GM12878 (cell line): Measurements from ENCODE around the gene LIPG. TPM values are rescaled to one million over a fixed set of nuclear protein-coding genes. Genes with fewer than 3 reads are reported as not detected.

Experiments
- ATAC-seq: fragments of 200-7000 bp; cut with Tn5 transposase; 3 replicates; pipeline ENCODE4 v1.9.1; 2020; ENCODE audit warnings: mild to moderate bottlenecking, moderate library complexity
- BruUV-seq: library from RNA; stranded (reverse); fragments of 400-500 nt; replicated peaks from 2 replicates; lab custom pipeline; 2021; lab: Mats Ljungman, UMichigan
- CTCF ChIA-PET: fragments of 300-600 bp; sonication (Branson Sonifier 250); formaldehyde crosslinking; extraction: SDS; loops from one replicate; lab custom pipeline; 2021; ENCODE audit warnings: inconsistent platforms; lab: Yijun Ruan, JAX
- POLR2A ChIA-PET: fragments of 350-600 bp; formaldehyde crosslinking; extraction: SDS; loops from one replicate; lab custom pipeline; 2021; ENCODE audit warnings: inconsistent platforms; lab: Charles Lee
- RAD21 ChIA-PET: fragments of 300-600 bp; sonication (Branson Sonifier 250); formaldehyde crosslinking; loops from one replicate; lab custom pipeline; 2023; ENCODE audit warnings: antibody characterized with exemption; ENCODE audit not compliant: unreplicated experiment; lab: Charles Lee
- SMC1A ChIA-PET: fragments of 300-600 bp; sonication (Branson Sonifier 250); formaldehyde crosslinking; loops from one replicate; lab custom pipeline; 2023; ENCODE audit not compliant: unreplicated experiment, uncharacterized antibody; lab: Charles Lee
- DNase-seq: peaks from one replicate; pipeline ENCODE4 v3.0.0-alpha.2; 2011; ENCODE audit warnings: low read depth, low spot score
- FAIRE-seq: peaks from 3 replicates; lab custom pipeline; 2011; peaks lifted over from hg19 to GRCh38; lab: Jason Lieb, UNC
- H2AFZ ChIP-seq: 2 replicates; pipeline ENCODE4 v1.6.0; 2011; ENCODE audit warnings: low read depth, low read length, control low read depth; ENCODE audit not compliant: control insufficient read depth
- H3K27ac ChIP-seq: 2 replicates; pipeline ENCODE4 v1.5.1; 2011; ENCODE audit warnings: control low read depth; ENCODE audit not compliant: control insufficient read depth, insufficient read depth
- H3K27me3 ChIP-seq, 2 experiments: replicated peaks in 1 of 2; 2 replicates each; pipeline versions ENCODE4 v1.6.0 to v1.6.1; 2011; ENCODE audit warnings: low read length in 1 of 2; ENCODE audit not compliant: control insufficient read depth in 2 of 2, insufficient read depth in 2 of 2
- H3K36me3 ChIP-seq, 2 experiments: 2 replicates each; pipeline ENCODE4 v1.5.1; 2011; ENCODE audit warnings: low read length in 1 of 2; ENCODE audit not compliant: control insufficient read depth in 2 of 2, insufficient read depth in 2 of 2
- H3K4me1 ChIP-seq: 2 replicates; pipeline ENCODE4 v1.6.1; 2011; ENCODE audit warnings: mild to moderate bottlenecking, low read length, moderate library complexity, mixed read lengths; ENCODE audit not compliant: control insufficient read depth, insufficient read depth
- H3K4me2 ChIP-seq: 2 replicates; pipeline ENCODE4 v1.6.0; 2011; ENCODE audit warnings: control low read depth; ENCODE audit not compliant: control insufficient read depth, insufficient read depth
- H3K4me3 ChIP-seq: fragments of 200-600 bp; sonication (generic); 2 replicates; pipeline ENCODE4 v1.5.1; 2016
- H3K79me2 ChIP-seq: 2 replicates; pipeline ENCODE4 v1.6.0; 2011; ENCODE audit warnings: low read length; ENCODE audit not compliant: control insufficient read depth, insufficient read depth
- H3K9ac ChIP-seq: 2 replicates; pipeline ENCODE4 v1.8.0; 2011; ENCODE audit warnings: low read length, control low read depth, mixed read lengths; ENCODE audit not compliant: control insufficient read depth, insufficient read depth
- H3K9me3 ChIP-seq: replicated peaks from 3 replicates; pipeline ENCODE4 v1.5.1; 2011; ENCODE audit warnings: mild to moderate bottlenecking, low read length; ENCODE audit not compliant: control insufficient read depth, insufficient read depth
- H4K20me1 ChIP-seq: 2 replicates; pipeline ENCODE4 v1.6.0; 2011; ENCODE audit not compliant: control insufficient read depth, insufficient read depth
- ESRRA ChIP-seq: IDR thresholded peaks from 2 replicates; pipeline ENCODE4 v1.6.1; 2012; ENCODE audit warnings: mild to moderate bottlenecking, low read length, improper control_type of control experiment
- SPI1 ChIP-seq: IDR thresholded peaks from 2 replicates; pipeline ENCODE4 v1.6.1; 2011; ENCODE audit warnings: low read depth, mild to moderate bottlenecking, low read length, moderate library complexity, borderline replicate concordance; ENCODE audit not compliant: insufficient read depth
- STAT3 ChIP-seq: IDR thresholded peaks from 2 replicates; pipeline ENCODE4 v1.6.1; 2011; ENCODE audit warnings: low read depth, low read length, improper control_type of control experiment
- WGBS: methylation state at CpG from one replicate; pipeline ENCODE4 v1.1.6; 2016; ENCODE audit warnings: low lambda C conversion rate; ENCODE audit not compliant: insufficient replicate concordance, insufficient coverage; ENCODE audit errors: missing lambda C conversion rate; 5-methylcytosine and 5-hydroxymethylcytosine counted together
- in situ Hi-C: fragments of 300-500 bp; cut with MboI; formaldehyde crosslinking; loops from 9 replicates; pipeline ENCODE4 v1.14.3; 2018; ENCODE audit warnings: mixed read lengths
- intact Hi-C: fragments of 100-400 bp; cut with micrococcal nuclease; formaldehyde crosslinking; loops from one replicate; pipeline ENCODE4 v1.14.2; 2022; ENCODE audit not compliant: unreplicated experiment
- polyA plus RNA-seq, 11 experiments: library from polyadenylated mRNA; depleted of rRNA in 4 of 11; unstranded in 6 of 11; stranded (reverse) in 5 of 11; fragments of >200 nt; fragmentation: Nextera tagmentation in 4 of 11; fragmentation: Illumina TruSeq in 1 of 11; extraction: Ambion mirVana in 4 of 11; extraction: Trizol in 1 of 11; gene quantifications; 1 replicate in 1 of 11; 2 replicates in 10 of 11; pipeline versions ENCODE4 v1.2.1 to v1.2.3, GENCODE V29; 2011 to 2016; ENCODE audit warnings: inconsistent platforms in 2 of 11, missing spikeins in 2 of 11, low read depth in 1 of 11
- total RNA-seq, 4 experiments: library from RNA; depleted of rRNA in 3 of 4; stranded (reverse); fragments of >200 nt in 3 of 4; fragmentation: Illumina TruSeq in 1 of 4; extraction: Trizol in 1 of 4; gene quantifications; 2 replicates each; pipeline versions ENCODE4 v1.2.1 to v1.2.3, GENCODE V29; 2013 to 2021
- TF ChIP-seq, protein P1 (sequence below): fragments of 450-650 bp; IDR thresholded peaks from 2 replicates; pipeline ENCODE4 v1.6.1; 2016; ENCODE audit warnings: mild to moderate bottlenecking, moderate library complexity, borderline replicate concordance

The LIPG gene
- total and polyA plus RNA-seq, 10 of the 15 experiments (the other 5 are each of a cell fraction or from before 2014, with no cell fraction given): 0.04 to 0.55 (median 0.18) TPM; not detected in 1

DNA sequence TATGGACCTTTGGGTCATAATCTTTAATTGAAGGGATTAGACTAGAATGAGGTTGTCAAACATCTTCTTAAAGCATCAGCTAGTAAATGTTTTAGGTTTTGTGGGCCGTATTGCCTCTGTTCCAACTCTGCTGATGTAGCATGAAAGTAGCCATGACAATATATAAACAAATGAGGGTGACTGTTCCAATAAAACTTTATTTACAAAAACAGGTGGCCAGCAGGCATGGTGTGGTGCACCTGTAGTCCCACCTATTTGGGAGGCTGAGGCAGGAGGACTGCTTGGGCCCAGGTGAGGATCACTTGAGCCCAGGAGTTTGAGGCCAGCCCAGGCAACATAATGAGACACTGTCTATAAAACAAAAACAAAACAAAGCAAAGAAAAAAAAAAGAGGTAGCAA is 18.4 kb downstream of the LIPG start:
- ChIA-PET SMC1A (no interaction called here), CTCF (no interaction called here), POLR2A (no interaction called here), RAD21 (no interaction called here)
- Histone ChIP-seq H3K4me2 (no peak overlapping the region), H3K9me3 (no peaks in the 10 kb centered on the region), H3K9ac (no peak overlapping the region), H4K20me1 (no peaks in the 10 kb centered on the region), H2AFZ (no peak overlapping the region), H3K4me1 (no peaks in the 10 kb centered on the region), H3K27me3 (peaks cover 2 to 4% of the 10 kb centered on the region in 2 experiments; a peak in 3 of 4 replicates), H3K4me3 (no peak overlapping the region), H3K27ac (no peak overlapping the region), H3K79me2 (no peaks in the 10 kb centered on the region), H3K36me3 (no peaks in the 10 kb centered on the region)
- WGBS: 0% methylated on average over 1 of the region's 1 CpG
- BruUV-seq: no TSS peak
- TF ChIP-seq STAT3: no peak
- TF ChIP-seq, protein P1, sequence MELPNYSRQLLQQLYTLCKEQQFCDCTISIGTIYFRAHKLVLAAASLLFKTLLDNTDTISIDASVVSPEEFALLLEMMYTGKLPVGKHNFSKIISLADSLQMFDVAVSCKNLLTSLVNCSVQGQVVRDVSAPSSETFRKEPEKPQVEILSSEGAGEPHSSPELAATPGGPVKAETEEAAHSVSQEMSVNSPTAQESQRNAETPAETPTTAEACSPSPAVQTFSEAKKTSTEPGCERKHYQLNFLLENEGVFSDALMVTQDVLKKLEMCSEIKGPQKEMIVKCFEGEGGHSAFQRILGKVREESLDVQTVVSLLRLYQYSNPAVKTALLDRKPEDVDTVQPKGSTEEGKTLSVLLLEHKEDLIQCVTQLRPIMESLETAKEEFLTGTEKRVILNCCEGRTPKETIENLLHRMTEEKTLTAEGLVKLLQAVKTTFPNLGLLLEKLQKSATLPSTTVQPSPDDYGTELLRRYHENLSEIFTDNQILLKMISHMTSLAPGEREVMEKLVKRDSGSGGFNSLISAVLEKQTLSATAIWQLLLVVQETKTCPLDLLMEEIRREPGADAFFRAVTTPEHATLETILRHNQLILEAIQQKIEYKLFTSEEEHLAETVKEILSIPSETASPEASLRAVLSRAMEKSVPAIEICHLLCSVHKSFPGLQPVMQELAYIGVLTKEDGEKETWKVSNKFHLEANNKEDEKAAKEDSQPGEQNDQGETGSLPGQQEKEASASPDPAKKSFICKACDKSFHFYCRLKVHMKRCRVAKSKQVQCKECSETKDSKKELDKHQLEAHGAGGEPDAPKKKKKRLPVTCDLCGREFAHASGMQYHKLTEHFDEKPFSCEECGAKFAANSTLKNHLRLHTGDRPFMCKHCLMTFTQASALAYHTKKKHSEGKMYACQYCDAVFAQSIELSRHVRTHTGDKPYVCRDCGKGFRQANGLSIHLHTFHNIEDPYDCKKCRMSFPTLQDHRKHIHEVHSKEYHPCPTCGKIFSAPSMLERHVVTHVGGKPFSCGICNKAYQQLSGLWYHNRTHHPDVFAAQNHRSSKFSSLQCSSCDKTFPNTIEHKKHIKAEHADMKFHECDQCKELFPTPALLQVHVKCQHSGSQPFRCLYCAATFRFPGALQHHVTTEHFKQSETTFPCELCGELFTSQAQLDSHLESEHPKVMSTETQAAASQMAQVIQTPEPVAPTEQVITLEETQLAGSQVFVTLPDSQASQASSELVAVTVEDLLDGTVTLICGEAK: peak; percentile 74
- ATAC-seq (no peak), FAIRE-seq (no peak), DNase-seq (no peak)
- intact Hi-C loops: no loop called here
- in situ Hi-C loops: no loop called here

DNA sequence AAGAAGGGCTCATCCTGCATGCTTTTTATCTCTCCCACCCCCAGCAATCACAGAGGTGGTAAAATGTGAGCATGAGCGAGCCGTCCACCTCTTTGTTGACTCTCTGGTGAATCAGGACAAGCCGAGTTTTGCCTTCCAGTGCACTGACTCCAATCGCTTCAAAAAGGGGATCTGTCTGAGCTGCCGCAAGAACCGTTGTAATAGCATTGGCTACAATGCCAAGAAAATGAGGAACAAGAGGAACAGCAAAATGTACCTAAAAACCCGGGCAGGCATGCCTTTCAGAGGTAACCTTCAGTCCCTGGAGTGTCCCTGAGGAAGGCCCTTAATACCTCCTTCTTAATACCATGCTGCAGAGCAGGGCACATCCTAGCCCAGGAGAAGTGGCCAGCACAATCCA is 19.5 kb downstream of the LIPG start:
- DNase-seq: no peak
- TF ChIP-seq SPI1 (peak; percentile 5; the same call in 1 of the 2 replicates), ESRRA (no peak)
- no peak; the same call in 2 of the 3 replicates for ATAC-seq
- ChIA-PET POLR2A (no interaction called here), RAD21 (no interaction called here), SMC1A (no interaction called here), CTCF (interaction anchor here (0.6 kb wide), 1 partner anchor 107 kb away, joined by 3 read pairs; no protein-coding TSS in a partner anchor)
- no peaks in the 10 kb centered on the region for H3K4me1 ChIP-seq
- no peak overlapping the region for H3K9ac ChIP-seq
- intact Hi-C loops: no loop called here
- H4K20me1 ChIP-seq: no peaks in the 10 kb centered on the region
- H3K4me3 ChIP-seq: no peak overlapping the region
- no peak for FAIRE-seq
- H3K27ac ChIP-seq: no peak overlapping the region
- BruUV-seq: no TSS peak
- no peaks in the 10 kb centered on the region for H3K36me3 ChIP-seq
- H3K27me3 ChIP-seq: peaks cover 2 to 4% of the 10 kb centered on the region in 2 experiments; a peak in 3 of 4 replicates
- H2AFZ ChIP-seq: no peak overlapping the region
- in situ Hi-C loops: no loop called here
- WGBS: 18% methylated on average over 7 of the region's 7 CpGs
- no peaks in the 10 kb centered on the region for H3K79me2 ChIP-seq
- H3K9me3 ChIP-seq: no peaks in the 10 kb centered on the region
- no peak overlapping the region for H3K4me2 ChIP-seq
